HG03066 (cell line): ENCODE measurements around the gene CLDN11.

Source experiments
- ATAC-seq: cut with Tn5 transposase; IDR thresholded peaks from one replicate; pipeline ENCODE4 v1.9.1; 2021; ENCODE audit warnings: low read depth; ENCODE audit not compliant: unreplicated experiment

The CLDN11 gene

GRCh38 chr3:170418422-170419398, at the start of gene CLDN11:
Gene CLDN11, plus strand, starts transcription at chr3:170418868. Its CDS starts 199 bp downstream, at chr3:170419067.
- no peak for ATAC-seq

- no peak for ATAC-seq
These were observed 49.7 kb upstream of the CLDN11 start for GRCh38 chr3:170368921-170369320.

DNA sequence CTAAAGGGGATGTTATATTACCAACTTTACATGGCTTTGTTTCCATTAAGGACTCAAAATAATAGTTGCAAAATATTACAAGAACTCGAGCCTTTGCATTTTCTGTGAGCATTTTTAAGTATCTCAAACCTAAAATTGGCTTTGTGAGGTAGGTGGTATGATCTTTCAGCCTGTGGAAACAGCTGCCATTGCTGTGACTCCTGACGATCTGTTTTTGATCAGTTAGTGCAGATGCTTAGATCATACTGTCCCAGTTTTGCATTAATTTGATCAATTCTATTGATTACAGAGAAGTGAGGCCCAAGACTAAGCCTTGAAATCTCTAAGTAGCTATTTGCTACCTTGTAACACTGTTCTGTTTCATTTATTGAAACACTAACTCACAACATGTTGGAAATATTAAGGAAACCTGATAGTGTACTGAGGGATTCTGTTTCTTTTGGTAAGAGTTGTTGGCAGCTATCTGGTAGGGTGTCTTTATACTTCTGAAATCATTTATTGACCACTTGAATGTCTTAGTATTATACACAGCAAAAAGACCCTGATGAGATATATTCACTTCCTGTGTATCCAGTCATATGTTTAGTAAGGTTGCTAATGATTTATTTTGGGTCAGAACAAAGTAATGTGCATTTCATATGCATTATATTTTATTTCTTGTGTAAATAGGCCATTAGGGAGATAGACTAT, 46.3 kb upstream of the CLDN11 start:
- no peak for ATAC-seq

- ATAC-seq = no peak
These were observed 35.1 kb upstream of the CLDN11 start for GRCh38 chr3:170383567-170383966.

GRCh38 chr3:170386468-170386867, 32.2 kb upstream of the CLDN11 start:
- no peak for ATAC-seq

DNA sequence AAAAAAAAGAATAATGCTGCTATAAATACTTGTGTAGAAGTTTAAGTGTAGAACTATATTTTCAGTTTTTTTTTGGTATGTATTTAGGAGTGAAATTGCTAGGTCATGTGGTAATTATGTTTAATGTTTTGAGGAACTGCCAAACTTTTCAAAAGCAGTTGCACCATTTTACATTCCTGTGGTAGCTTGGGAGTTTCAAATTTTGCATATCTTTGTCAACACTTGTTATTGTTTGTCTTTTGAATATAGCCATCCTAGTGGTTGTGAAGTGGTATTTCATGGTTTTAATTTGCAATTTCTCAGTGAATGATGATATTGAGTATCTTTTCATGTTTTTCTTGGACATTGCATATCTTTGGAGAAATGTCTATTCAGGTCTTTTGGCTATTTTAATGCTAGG, 30.7 kb upstream of the CLDN11 start:
- ATAC-seq = no peak

GRCh38 chr3:170391108-170391507, 27.6 kb upstream of the CLDN11 start:
- ATAC-seq = no peak

- ATAC-seq = no peak
These were observed 21.0 kb upstream of the CLDN11 start for GRCh38 chr3:170397685-170398084.

- no peak for ATAC-seq
These were observed 13.6 kb upstream of the CLDN11 start for GRCh38 chr3:170405101-170405500.

- ATAC-seq = no peak
These were observed 8.1 kb upstream of the CLDN11 start for GRCh38 chr3:170410428-170411029.

DNA sequence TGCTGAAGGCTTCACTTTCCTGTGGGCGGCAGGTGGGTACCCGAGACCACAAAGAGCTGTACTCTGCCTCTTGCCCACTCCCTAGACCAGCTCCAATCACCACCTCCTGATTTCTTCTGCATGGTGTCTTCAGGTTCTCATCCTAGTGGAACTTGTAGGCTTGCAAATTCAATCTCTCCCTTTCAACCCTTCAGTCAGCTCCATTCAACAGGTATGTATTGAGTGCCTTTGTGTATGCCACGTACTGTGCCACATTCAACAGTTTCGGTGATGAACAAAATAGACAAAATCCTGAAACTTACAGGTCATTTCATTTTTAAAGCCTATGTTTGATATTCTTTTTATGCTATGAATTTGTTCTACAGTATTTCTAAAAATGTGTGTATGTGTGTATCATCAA, 5.4 kb upstream of the CLDN11 start:
- ATAC-seq = no peak

DNA sequence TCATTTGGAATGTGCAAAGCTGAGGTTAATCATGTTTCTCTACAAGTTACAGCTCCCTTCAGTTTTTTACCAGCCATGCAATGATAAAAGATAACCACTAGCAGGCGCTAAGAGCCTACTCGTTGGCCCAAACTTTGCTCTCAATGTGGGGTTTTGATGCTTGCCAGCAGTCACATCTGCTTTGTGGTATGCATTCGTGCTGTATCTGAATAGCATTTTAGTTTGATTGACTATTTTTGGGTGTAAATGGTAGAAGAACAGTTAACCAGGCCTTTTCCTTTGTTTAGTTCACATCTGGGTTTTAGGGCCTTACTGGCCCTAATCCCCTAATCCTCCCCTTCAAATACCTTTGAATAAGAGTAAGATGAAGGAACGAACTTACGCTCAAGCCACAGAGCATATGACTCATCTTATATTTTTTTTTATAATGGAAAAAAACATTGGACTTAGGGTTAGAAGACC, 4.4 kb upstream of the CLDN11 start:
- no peak for ATAC-seq

DNA sequence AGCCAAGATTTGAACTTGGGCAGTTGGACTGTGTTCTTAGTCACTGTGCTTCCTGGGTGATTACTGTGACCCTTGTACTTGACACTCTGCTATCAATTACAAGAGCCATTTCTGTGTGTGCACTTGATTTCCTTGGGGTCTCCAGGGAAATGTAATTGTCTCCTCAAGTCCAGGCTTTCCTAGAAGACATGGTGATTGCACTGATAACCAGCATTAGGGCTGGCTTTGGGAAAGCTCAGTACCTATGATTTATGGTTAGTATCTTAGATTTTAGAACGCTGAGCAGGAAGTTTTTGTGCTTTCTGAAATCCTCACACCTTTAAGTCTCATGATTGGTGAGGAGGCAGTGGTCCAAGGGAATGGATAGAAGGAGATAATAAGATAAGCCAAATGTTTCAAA, 1.6 kb upstream of the CLDN11 start:
- no peak for ATAC-seq

DNA sequence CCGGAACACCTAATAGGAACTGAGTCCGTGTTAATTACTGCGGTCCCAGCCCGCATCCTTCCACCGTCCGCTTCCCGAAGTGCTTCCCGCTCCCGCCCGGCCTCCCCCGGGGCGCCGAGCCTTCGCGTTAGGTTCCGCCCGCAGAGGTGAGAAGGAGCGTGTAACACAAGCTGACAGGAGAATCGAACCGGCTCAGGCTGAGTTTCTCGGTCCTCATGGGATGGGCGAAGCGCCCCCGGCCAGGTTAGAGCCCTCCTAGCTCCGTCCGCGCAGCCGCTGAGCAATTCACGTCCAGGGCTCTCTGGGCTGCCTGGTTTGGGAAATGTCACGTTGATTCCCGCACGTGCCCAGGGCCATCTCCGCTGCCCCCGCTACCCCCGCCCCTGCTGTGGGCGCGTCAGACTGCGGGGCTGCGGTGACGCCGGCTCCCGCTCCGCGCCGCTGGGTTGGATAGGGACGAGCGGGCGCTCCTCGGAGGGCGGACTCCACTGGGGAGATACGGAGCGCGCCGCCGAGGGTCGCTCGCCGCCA, 954 bp downstream of the CLDN11 start:
- ATAC-seq = no peak

DNA sequence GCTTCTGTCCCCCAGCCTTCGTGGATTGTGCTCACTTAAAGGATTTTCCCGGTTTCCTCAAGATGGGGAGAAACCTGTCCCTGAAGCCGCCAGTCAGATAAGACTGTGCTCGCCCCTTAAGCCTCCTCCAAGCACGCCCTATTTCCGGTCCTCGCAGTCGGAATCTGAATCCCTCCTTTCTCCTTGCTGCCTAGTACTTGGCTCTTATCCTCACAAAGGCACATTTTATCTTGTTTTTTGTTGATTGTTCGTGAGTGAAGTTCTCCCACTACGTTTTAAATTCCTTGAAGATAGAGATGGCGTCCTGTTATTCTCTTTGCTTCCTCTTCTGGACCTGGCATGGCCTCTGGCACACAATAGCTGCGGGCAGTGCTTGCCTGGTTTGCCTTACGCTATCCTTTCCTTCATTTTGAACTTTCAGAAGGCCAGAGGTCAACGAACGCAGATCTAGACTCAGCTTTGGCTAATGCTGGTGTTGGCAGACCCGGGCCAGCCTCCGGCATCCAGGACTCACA, 1.7 kb downstream of the CLDN11 start:
- no peak for ATAC-seq

DNA sequence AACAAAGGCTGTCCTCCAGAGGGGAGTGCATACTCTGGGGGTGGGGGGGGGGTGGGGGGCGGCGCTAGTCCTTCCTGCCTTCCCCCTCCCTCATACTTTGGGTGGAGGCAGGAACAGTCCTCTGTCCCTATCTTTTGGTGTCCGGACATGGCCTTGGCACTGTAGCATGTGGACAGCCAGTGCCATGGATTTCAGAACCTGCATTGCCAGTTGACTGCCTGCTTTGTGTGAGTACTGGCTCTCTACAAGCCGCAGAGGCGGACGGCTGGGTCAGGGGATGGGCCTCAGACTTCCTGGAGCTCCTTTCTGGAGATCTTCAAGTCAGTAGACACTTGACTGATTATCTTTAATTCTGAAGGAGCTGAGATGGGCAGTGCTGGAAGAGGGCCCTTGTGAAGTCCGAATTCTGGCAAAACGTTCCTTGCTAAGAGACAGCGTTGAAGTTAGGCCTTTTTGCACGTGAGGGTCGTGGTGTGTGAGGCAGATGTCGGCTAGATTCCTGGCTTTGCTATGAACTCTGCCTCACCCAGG, 2.5 kb downstream of the CLDN11 start:
- ATAC-seq = no peak

- no peak for ATAC-seq
These were observed 3.1 kb downstream of the CLDN11 start for GRCh38 chr3:170421758-170422157.

DNA sequence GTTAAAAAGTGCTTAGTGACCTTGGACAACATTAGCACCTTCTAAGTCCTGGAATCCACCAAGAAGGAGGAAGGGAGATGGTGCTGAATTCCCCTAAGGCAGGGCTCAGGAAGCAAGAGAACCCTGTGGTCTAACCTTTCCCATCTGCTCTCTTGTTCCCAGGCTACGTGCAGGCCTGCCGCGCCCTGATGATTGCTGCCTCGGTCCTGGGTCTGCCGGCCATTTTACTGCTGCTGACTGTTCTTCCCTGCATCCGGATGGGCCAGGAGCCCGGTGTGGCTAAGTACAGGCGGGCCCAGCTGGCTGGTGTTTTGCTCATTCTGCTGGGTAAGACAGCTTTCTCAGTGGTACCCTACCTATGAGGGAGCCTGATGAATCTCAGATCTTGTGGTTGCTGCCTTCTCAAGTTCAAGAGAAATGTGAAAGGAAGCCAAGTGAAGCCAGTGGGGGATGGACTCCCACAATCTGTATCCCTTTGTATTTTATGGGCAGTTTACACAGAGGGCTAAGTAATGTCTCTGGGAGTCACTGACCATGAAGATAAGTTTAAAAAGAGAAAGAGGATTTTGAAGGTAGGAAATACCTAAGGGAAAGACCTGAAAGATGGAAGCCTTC, 4.4 kb downstream of the CLDN11 start:
- no peak for ATAC-seq

- no peak for ATAC-seq
These were observed 6.2 kb downstream of the CLDN11 start for GRCh38 chr3:170424879-170425278.
